Activated CD4-positive, alpha-beta T cell treated with anti-CD3 and anti-CD28 coated beads for 1 hour (primary cell): ENCODE measurements around the gene MGAT5.

Experiments used
- DNase-seq: peaks from one replicate; pipeline ENCODE4 v3.0.0-alpha.2; 2020

The MGAT5 gene

GRCh38 chr2:134431838-134432434 is 178.1 kb downstream of the MGAT5 start:
- DNase-seq, result no peak

- DNase-seq, result no peak
Observed at GRCh38 chr2:134432435-134432883, 178.6 kb downstream of the MGAT5 start.

GRCh38 chr2:134433469-134433868 is 179.6 kb downstream of the MGAT5 start:
- no peak for DNase-seq

- no peak for DNase-seq
Observed at GRCh38 chr2:134433979-134434378, 180.1 kb downstream of the MGAT5 start.

- no peak for DNase-seq
Observed at GRCh38 chr2:134435505-134435904, 181.6 kb downstream of the MGAT5 start.

GRCh38 chr2:134435936-134436335 is 182.1 kb downstream of the MGAT5 start:
- no peak for DNase-seq

GRCh38 chr2:134436706-134437105 is 182.8 kb downstream of the MGAT5 start:
- DNase-seq, result no peak

GRCh38 chr2:134438371-134438770 is 184.5 kb downstream of the MGAT5 start:
- no peak for DNase-seq

GRCh38 chr2:134440336-134440909 is 186.6 kb downstream of the MGAT5 start:
- DNase-seq, result no peak

GRCh38 chr2:134441153-134441863 is 187.4 kb downstream of the MGAT5 start:
- DNase-seq, result no peak

GRCh38 chr2:134443814-134444480 is 190.1 kb downstream of the MGAT5 start:
- DNase-seq, result no peak

- DNase-seq, result no peak
Observed at GRCh38 chr2:134445116-134445515, 191.2 kb downstream of the MGAT5 start.

- no peak for DNase-seq
Observed at GRCh38 chr2:134445985-134446382, 192.1 kb downstream of the MGAT5 start.

GRCh38 chr2:134446383-134447017 is 192.6 kb downstream of the MGAT5 start:
- DNase-seq, result no peak

GRCh38 chr2:134447669-134448068 is 193.8 kb downstream of the MGAT5 start:
- DNase-seq, result no peak

GRCh38 chr2:134448650-134449049 is 194.8 kb downstream of the MGAT5 start:
- no peak for DNase-seq

GRCh38 chr2:134449157-134449556 is 195.3 kb downstream of the MGAT5 start:
- DNase-seq, result no peak

GRCh38 chr2:134449751-134450513 is 196.1 kb downstream of the MGAT5 start:
- DNase-seq, result no peak

GRCh38 chr2:134451347-134451630 is 197.4 kb downstream of the MGAT5 start:
- DNase-seq, result no peak

- no peak for DNase-seq
Observed at GRCh38 chr2:134452042-134452733, 198.3 kb downstream of the MGAT5 start.

- no peak for DNase-seq
Observed at GRCh38 chr2:134453476-134453875, 199.6 kb downstream of the MGAT5 start.

GRCh38 chr2:134453973-134454372 is 200.1 kb downstream of the MGAT5 start:
- no peak for DNase-seq
